Activated CD4-positive, CD25-positive, alpha-beta regulatory T cell treated with anti-CD3 and anti-CD28 coated beads, Interleukin-2, amount 50 U/mL, for 24 hours (primary cell): ENCODE results near the gene CCSAP.
"Not testable (repeated sequence)": the region's sequence is repeated elsewhere in the genome, so short reads cannot be mapped to it uniquely, and the experiment has no call there.

ENCODE experiments used
- ATAC-seq, 2 donors: fragments of 150-1000 bp; cut with Tn5 transposase; one replicate each; pipeline ENCODE4 v1.10.0; 2021; ENCODE audit warnings: mild to moderate bottlenecking in 1 of 2, moderate library complexity in 1 of 2

Gene CCSAP

DNA sequence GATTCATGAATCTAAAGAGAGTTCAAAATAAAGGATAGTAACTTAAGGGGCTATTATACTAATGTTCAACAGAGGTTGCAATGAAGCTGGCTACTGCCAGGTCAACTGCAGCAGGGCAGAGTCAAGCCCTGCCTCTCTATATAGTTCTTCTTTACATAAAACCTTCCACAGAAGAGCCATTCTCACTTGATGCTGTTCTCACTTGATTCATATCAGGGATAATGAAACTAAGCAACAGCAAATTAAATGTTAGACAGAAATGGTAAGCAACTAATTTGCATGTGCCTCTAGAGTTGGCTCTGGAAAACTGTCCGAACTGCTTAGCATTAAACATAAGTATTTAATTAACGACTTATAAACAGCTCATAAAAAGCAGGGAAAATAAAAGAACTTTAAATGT, 17.4 kb downstream of the CCSAP start:
- peak in 1 of 2 donors; percentile 27 for ATAC-seq

DNA sequence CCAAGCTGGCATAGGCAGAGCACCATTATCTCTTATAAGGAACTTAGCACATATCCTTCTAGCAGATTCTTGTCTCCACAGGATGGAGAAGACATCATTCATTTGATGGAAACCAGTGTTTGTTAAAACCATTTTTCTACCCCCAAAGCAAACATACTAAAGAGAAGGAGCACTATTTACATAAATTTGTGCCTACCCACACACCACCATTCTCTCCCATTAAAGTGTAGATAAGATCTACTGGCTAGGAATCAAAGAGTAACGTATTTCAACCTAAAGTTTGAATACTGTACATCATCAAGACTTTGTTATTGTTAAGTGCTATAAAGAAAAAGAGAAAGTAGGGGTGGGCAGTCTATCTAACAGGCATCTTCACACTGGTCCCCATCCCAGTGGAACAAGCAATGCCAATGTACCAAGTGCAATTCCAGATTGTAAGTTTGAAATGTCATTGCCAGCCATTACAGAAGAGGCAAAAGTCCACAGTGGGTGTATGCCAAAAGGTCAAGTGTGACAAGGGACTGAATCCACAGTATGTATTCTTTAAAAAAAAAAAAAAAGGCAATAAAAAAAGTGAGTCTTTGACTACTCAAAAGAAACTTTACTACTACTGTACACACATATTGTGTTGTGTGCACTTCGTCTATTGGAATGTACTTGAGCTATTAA, 18.8 kb downstream of the CCSAP start:
- no peak for ATAC-seq

DNA sequence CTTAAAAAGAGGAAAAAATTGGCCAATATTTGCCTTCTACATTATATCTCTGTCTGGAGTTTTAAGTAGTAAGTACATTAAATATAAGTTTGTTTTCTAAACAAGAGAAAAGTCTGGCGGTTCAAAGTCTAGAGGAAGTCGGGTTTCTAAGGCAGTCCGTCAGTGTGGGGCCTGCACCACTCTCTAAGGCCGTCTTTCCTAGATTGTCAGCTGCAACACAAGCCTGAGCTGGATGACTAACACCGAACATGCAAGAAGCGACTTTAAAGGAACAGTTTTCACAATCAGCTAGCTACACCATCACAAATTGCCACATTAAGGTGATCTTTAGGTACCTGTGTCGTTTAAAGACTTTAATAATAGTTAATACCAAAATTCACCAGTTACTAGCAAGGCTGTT, 19.6 kb downstream of the CCSAP start:
- no peak for ATAC-seq

DNA sequence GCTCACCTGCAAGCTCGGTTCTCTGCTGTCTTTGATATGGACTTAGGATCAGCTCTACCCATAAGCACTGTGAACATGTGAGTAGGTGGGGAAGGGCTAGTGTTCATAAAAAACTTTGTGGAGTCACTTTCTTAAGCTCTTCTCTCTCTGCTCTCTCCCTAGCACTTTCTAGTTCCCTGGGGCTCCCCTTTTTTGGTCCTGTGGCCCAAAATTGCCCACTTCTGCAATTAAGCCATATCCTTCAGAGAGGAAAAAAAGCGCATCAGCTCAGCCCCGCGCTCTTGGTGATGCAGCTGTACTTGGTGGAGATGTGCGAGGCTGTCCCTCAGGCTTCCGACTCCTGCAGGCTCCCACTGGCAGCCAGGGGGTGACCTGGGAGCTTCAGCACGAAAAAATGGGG, 23.4 kb downstream of the CCSAP start:
- ATAC-seq: no peak

DNA sequence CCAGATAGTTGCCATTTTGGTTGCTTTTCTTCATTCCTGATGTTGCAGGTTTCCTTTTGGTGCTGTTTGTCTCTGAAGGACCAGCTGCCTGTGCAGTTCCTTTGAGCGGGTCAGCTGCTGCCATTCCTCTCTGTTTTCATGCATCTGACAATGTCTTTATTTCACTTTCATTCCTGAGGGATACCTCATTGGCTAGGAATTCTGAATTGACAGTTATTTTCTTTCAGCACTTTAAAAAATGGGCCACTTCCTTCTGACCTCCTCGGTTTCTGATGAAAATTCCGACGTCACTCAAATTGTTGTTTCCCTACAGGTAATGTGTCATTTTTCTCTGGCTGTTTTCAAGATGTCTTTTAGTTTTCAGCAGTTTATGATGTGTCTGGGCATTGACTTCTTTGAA, 24.8 kb downstream of the CCSAP start:
- ATAC-seq: no peak

DNA sequence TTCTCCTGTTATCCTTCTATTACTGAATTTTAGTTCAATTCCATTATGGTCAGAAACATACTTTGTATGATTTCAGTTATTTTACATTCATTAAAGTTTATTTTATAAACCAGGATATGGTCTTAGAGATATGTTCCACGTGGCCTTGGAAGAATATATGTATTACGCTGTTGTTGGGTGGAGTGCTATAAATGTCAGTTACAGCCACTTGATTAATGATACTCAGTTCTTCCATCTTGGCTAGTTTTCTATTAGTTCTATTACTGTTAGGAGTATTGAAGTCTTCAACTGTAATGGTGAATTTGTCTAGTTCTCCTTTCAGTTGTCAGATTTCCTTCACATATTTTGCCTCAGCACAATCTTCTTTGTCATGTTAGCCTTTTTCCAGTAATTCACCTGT, 26.7 kb downstream of the CCSAP start:
- no peak for ATAC-seq

DNA sequence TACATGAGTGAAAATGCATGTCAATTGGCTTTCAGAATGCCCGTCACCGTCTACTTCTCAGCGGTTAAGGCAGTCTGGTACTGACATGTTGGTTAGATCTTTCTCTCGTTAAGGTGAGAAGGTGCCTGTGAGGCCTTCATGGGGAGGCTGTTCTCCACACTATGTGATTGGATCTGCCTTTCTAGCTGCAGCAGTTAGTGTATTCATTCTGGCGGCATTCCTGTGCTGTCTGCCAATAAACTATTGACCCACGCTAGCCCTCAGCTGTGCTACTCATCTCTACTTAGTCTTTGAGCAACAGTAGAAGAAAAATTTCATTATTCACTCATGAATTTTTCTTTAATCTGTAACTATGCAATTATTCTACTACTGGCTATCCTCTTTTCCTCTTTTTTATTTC, 32.0 kb downstream of the CCSAP start:
- ATAC-seq: no peak

DNA sequence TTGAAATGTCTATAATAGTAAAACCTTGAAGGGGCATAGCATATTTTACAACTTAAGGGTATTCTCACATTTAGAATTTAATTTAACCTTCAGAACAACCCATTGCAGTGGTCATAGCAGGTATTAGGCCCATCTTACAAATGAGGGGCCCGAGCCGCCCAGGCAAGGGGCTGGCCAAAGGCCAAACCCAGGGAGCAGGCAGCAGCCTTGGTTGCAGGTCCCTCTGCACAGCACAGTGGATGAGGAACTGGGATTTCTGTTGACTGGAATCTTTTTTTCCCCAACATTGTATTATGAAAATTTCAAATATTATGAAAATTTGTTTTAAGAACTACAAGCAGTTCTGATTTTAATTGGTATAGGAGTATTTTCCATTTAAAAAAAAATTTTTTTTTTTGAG, 33.2 kb downstream of the CCSAP start:
- ATAC-seq: no peak

DNA sequence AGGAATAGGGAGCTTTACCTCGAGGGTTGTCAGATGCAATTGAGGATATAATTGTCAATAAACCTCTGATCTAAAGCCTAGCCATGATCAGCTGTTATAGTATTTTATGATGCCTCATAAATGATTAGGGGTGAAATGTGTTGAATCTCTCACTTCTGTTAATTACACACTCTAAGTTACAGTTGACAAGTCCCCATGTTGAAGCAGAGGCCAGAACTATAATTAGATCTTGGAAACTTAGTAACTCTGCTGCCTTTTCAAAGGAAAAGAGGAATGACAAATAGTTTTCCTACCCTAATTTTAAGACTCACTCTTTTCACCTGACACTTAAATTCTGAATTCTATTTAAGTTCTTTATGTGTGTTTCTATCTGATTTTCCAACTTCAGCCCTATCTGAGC, 33.8 kb downstream of the CCSAP start:
- ATAC-seq: no peak

DNA sequence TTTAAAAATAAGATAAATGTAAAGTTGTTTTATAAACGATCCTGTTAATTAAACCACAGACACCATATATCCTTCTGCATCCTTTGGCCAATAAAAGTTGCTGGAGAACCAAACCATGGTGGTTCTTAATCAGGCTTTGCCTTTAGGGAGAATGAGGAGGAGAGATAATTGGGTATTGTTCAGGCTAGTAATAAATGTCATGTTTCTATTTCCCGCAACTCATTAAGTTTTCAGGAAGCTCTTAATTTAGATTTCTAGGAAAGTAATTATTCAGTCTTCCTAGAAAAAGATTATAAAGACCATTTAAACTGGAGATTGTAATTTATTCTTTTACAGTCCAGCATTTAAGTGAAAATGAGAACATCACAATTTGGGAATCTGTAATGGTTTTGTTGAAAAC, 37.5 kb downstream of the CCSAP start:
- ATAC-seq: no peak

DNA sequence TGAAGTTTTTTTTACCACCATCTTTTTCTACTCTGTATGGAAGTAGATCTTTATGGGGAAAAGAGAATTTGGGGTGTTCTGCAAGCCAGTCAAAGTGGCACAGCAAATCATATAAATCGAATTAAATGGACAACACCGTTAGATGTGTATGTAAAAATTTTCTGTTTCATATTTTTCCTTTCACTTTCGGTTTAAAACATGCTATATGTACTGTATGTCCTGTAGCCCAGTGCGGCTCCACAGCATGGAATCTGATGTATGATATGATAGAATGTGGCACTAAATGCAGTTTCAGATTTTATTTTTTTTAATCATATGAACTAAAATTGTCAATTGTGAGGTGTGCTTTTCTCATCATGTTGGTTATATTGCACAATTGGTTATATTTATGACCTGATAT, 39.0 kb downstream of the CCSAP start:
- ATAC-seq: no peak

DNA sequence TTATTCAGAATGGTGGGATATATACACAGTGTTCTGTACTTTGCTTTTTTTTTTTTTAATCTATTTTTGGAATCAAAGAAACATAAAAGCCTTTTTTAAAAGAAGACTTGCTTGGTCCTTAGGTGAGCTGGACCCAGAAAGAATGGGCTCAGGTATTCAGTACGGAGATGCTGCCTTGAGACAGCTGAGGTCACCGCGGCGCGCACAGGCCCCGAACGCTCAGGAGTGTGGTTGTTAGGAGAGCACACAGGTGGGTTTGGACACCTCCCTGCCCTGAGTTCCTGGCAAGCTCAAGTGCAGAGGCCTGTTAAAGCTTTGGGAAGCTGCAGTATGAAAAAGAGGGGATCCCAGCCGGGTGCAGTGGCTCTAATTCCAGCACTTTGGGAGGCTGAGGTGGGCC, 40.1 kb downstream of the CCSAP start:
- no peak for ATAC-seq

DNA sequence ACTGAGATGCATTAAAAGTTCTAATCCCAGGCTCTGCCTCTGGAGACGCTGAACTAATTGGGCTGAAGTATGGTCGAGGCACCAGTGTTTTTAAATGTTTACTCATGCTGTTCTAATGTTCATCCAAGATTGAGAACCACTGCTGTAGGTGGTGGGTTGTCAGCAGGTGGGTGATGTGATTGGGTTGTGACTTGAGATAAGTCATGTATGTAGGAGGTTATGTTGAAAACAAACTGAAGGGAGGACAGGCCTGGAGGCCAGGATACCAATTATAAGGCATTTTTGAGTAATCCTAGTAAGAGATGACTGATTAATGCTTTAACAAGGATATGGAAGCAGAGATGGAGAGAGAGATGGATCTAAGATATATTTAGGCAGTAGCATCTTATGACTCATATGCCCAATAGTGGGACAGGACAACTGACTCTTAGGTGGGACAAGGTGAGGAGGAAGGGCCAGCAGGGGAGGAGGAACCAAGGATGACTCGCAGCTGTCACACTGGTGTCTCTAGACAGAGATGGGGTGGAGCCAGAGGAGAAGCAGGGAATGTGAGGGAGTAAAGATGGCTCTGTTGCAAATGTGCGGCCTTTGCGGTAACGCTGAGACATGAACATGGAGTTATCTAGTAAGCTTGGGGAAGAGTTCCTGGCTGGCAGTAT, 42.6 kb downstream of the CCSAP start:
- ATAC-seq: no peak

DNA sequence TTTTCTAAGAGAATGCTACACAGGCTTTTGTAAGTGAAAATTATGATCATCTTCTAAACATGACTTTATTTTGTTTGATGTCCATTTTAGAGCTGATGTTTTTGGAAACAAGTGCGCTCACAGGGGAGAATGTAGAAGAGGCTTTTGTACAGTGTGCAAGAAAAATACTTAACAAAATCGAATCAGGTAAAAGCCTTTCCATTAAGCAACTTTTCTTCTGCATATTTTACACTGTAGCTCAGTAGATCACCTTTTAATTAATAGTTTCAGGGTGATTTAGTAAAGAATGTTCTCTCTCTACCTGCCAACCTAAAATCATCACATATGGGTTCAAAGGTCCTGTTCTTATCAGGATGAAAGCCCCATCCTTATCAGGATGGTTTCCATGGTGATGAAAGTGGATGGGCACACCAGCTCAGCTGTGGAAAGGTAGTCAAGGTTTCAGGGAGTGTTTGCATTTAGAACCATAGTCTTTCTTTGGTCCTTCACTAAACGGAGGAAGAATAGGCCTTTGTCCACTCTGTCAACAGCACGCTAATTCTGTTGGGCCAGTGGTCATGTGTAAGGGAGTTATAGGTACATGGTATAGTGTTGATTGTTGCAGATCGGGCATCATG, 43.9 kb downstream of the CCSAP start:
- ATAC-seq: no peak

DNA sequence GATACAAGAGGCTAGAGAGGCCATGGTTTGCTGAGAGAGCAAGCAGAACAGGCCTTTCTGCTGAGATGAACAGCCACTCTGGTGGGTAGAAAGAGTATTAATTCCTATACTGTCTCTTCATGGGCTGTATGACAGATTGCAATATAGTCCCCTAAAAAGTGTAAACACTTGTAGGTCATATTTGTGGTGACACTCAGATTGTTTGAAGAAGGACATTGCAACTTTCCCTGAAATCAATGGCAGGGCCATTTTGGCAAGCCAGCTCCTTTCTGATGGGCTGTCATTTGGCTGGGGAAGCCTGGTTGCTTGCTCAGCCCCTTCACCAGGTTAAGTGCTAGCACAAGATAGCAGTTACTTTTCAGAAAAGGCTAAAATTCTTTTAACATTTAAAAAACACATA, 44.4 kb downstream of the CCSAP start:
- ATAC-seq: no peak

DNA sequence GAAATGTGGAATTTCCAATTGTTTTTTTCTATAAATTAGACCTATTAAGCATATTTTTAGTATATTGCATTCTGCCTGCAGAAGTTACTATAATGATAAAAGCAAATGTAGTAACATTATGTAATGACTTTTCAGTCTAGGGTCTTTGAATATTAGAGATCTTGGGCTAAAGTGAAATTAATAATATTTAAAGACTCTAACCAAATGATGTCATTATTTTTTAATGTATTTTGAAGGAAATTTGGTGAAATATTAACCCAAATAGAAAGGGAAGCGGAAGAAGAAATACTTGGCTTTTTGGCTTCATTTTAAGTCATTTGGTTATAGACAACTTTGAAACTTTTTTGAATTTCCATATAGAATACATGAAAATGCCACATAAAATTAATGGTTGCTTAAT, 45.1 kb downstream of the CCSAP start:
- no peak for ATAC-seq

DNA sequence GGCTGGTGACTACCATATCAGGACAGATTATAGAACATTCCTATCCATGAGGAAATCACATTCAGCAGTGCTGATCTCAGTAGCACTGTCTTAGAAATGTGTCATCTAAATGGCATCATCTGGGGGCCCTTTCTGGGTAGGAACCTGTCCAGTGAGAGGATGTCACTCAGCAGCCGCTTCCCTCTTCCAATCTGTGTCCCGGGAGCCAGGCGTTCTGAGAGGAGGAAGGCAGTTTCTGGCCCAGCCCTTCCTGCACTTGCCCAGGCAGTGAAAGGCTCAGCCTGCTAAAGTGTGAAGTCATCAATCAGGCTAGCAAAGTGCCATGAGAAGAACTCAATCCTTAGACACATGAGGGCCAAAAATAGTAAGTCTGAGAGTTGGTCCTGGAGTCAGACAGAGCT, 46.3 kb downstream of the CCSAP start:
- no peak for ATAC-seq

DNA sequence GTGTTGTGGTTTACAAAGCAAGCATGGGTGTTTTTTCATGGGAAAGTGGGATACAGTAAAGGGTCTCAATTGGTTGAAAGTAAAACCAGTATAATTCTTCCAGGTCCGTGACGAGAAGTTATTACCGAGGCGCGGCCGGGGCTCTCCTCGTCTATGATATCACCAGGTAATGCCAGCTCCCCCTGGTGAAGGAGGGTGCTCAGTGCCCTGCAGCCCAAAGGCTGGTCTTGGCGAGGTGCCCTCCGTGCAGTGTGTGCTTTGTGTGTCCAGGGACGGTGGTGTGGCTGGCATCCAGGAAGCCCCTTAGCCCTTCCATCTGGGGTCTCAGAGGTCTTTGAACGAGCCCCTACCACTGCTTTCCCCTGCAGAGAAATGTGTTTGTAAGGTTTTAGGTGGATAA, 47.1 kb downstream of the CCSAP start:
- ATAC-seq: no peak

DNA sequence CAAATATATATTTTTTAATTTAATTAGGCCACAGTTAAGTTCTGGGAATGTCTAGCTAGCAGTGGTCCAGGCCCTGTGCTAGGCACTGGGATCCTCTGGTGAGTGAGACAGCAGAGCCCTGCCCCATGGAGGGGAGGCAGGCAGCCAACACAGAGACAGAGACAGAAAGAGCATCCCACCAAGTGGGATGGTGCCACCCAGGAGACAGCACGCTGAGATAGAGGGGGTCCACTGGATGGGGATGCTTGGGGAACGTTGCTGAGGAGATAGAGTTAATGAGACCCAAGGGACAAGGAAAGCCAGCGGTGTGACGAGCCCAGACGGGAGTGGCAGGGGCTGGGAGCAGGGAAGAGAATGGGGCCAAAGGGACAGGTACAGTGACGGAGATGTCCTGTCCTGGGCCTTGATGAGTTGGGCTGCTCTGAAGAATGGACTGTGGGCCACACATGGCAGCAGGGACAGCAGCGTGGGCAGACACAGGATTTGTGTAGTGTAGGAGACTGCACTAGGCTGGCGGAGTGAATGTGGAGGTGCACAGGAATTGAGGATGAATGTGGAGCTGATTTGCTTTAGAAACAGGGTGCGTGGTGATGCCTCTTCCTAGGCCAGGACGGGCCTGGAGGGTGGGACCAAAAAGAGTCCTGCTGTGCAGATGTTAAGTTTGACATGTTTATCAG, 49.2 kb downstream of the CCSAP start:
- no peak for ATAC-seq

DNA sequence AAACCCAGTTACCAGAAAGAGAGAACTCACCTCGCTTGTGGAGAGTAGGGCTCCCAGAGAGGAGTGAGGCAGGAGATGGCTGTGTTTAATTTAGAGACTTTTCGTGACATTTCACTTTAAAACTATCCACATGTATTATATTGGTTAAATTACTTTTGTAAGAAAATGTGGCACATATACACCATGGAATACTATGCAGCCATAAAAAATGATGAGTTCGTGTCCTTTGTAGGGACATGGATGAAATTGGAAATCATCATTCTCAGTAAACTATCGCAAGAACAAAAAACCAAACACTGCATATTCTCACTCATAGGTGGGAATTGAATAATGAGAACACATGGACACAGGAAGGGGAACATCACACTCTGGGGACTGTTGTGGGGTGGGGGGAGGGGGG, 51.2 kb downstream of the CCSAP start:
- not testable (repeated sequence) for ATAC-seq

DNA sequence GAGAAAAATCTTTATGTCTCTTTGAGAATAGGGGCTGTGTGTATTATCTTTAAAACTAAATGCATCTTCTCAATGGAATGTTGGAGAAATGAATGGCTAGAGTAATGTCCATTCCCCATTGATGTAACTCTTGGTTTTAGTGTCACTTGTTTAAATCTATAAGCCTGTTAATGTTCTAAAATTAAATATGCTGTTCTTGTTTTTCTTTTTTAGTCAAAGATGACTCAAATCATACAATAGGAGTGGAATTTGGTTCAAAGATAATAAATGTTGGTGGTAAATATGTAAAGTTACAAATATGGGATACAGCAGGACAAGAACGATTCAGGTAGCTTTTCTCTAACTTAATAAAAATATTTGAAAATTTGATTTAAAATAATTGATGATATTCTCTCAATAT, 54.3 kb downstream of the CCSAP start:
- no peak for ATAC-seq

DNA sequence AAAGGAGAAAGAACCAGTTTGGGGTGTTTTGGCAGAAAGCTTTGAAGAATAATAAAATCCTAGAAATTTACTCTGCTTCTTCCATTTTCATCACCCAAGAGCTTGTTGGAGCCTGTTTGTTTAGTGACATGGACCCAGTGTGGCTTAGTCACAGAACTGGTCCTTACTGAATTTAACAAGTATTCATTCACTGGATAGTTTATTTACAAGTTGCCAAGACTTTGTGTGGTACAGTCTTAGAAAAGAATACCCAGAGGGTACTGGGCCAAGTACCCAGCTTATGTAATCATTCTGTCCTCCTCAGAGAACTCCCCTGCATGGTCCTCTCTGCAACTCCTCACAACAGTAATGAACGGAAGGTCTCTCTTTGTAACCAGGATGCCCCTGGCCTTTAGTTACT, 55.6 kb downstream of the CCSAP start:
- no peak for ATAC-seq

DNA sequence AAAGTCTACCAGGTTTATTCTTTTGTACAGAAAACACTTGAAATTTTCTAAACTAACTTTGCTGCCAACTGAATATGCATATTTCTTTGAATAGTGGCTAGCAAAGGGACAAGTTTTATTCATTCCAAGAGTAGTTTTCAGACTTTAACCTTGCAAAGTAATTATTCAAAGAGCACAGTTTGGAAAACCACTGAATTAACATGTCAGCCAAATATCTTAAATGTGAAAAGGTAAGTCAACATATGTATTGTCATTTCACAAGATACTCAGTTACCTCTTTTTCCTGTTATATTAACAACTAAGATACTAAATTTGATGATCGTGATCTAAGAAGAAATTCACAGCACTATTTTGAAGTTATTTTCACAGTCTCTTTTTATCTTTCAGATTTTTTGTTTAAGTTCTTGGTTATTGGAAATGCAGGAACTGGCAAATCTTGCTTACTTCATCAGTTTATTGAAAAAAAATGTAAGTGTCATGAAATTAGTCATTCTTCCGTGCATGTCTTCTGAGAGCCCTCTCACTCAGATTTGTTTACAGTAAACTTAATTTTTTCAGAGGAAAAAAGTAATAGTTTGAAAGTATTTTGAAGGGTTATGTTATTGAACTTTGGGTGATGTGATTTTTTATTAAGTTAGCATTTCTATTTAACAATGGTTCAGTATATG, 56.6 kb downstream of the CCSAP start:
- ATAC-seq: peak; percentile 44 to 73
